HepG2 (cell line): ENCODE data around the gene NEMP2. TPM values are rescaled to one million over a fixed set of nuclear protein-coding genes. Genes with fewer than 3 reads are reported as not detected.

Experiments
- ELF3 ChIP-seq: IDR thresholded peaks from 2 replicates; pipeline ENCODE4 v1.6.1; 2016; ENCODE audit warnings: missing genetic modification reagents, missing compliant biosample characterization
- PCBP1 ChIP-seq: fragments of 200-400 bp; formaldehyde crosslinking; IDR thresholded peaks from 2 replicates; pipeline ENCODE4 v1.6.1; 2017; ENCODE audit warnings: mild to moderate bottlenecking, low read depth, low read length, borderline replicate concordance
- RBM22 ChIP-seq: fragments of 200-400 bp; formaldehyde crosslinking; optimal IDR thresholded peaks from 2 replicates; pipeline ENCODE3; 2017; ENCODE audit warnings: mild to moderate bottlenecking, low read length, moderate library complexity
- RFX5 ChIP-seq: IDR thresholded peaks from 2 replicates; pipeline ENCODE4 v1.6.1; 2011; ENCODE audit warnings: low read depth, low read length, improper control_type of control experiment
- RXRB ChIP-seq: IDR thresholded peaks from 2 replicates; pipeline ENCODE4 v1.6.1; 2016; ENCODE audit warnings: borderline replicate concordance, missing genetic modification reagents, missing compliant biosample characterization
- ZNF121 ChIP-seq: sonication (generic); formaldehyde crosslinking; IDR thresholded peaks from 2 replicates; pipeline ENCODE4 v1.5.0; 2020; ENCODE audit warnings: mild to moderate bottlenecking, missing genetic modification reagents
- polyA plus RNA-seq, 8 experiments: library from polyadenylated mRNA; depleted of rRNA in 3 of 8; stranded (reverse) in 7 of 8; unstranded in 1 of 8; fragments of >200 nt; fragmentation: Illumina TruSeq in 4 of 8; extraction: Trizol in 4 of 8; gene quantifications; 2 replicates each; pipeline versions ENCODE4 v1.2.1 to v1.2.3, GENCODE V29; 2011 to 2016; ENCODE audit warnings: low read depth in 4 of 8, missing spikeins in 1 of 8, mixed read lengths in 1 of 8; ENCODE audit not compliant: insufficient read depth in 1 of 8
- total RNA-seq, 5 experiments: library from RNA; depleted of rRNA; stranded (reverse); fragments of >200 nt; fragmentation: Illumina TruSeq; extraction: Trizol; gene quantifications; 2 replicates each; pipeline ENCODE4 v1.2.3, GENCODE V29; 2016; ENCODE audit warnings: low read depth in 1 of 5
- TF ChIP-seq, protein P1 (sequence below): IDR thresholded peaks from 2 replicates; pipeline ENCODE4 v1.6.1; 2016; ENCODE audit warnings: low read depth
- TF ChIP-seq, protein P2 (sequence below), 2 experiments: fragments of 450-650 bp in 1 of 2; sonication (generic) in 1 of 2; formaldehyde crosslinking; IDR thresholded peaks; 2 replicates each; pipeline versions ENCODE4 v1.5.0 to v1.8.0; 2020 to 2022; ENCODE audit warnings: mild to moderate bottlenecking in 1 of 2, missing genetic modification reagents in 1 of 2
- TF ChIP-seq, protein P3 (sequence below): sonication (generic); formaldehyde crosslinking; IDR thresholded peaks from 2 replicates; pipeline ENCODE4 v1.5.0; 2020; ENCODE audit warnings: mild to moderate bottlenecking, missing genetic modification reagents, borderline replicate concordance
- TF ChIP-seq, protein P4 (sequence below): sonication (generic); formaldehyde crosslinking; IDR thresholded peaks from 2 replicates; pipeline ENCODE4 v1.4.0; 2020; ENCODE audit warnings: missing genetic modification reagents

NEMP2 gene
- total and polyA plus RNA-seq, 2 of the 13 experiments (the other 11 are each of a cell fraction or from before 2014, with no cell fraction given): 2.4 to 9.8 TPM

DNA sequence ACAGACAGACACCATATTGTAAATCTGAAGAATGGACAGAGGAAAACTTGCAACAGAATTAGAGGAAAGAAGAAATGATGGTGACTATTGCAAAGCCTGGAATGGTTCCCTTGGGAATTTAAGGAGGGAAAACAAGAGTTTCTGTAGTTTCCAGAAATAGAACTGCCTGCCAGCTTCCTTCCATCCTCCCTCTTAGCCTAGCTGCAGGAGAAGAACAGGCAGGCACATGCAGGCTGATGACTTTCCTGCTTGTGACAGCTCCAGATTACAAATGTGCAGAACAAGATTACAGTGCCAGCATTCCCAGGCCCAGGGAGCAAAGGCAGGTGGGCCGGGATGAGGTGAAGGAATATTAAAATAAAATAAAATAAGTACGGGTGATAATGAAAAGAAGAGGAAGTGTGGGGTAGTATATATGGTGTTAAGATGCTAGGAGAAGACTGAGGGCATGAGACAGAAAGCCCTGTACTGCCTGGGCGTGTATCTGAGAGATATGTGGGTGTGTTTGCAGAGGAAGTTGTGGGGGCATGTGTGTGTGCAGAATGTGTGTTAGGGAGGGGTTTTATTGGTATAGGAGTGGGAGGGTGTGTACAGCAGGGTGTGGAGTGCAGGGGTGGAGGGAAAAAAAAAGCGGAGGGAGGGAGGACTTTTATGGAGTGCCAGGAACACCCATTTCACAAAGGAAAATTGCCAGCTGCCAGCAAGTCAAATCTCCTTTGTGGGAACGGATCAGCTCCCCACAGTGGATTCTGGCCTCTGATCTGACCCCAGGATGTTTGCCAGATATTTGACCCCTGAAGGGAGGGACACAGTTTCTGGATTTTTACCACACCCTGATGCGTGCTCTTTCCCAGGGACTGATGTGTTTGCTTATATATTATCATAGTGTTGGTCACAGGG lies 43.9 kb upstream of the NEMP2 start (continued):
- TF ChIP-seq RBM22 (no peak), RXRB (no peak), ZNF121 (CRISPR knock-in tag) (no peak), ELF3 (no peak), PCBP1 (no peak), RFX5 (no peak)
- TF ChIP-seq, protein P1, sequence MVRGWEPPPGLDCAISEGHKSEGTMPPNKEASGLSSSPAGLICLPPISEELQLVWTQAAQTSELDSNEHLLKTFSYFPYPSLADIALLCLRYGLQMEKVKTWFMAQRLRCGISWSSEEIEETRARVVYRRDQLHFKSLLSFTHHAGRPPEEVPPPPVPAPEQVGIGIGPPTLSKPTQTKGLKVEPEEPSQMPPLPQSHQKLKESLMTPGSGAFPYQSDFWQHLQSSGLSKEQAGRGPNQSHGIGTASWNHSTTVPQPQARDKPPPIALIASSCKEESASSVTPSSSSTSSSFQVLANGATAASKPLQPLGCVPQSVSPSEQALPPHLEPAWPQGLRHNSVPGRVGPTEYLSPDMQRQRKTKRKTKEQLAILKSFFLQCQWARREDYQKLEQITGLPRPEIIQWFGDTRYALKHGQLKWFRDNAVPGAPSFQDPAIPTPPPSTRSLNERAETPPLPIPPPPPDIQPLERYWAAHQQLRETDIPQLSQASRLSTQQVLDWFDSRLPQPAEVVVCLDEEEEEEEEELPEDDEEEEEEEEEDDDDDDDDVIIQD: peak; percentile 33; the same call in 1 of the 2 replicates
- TF ChIP-seq, protein P2, sequence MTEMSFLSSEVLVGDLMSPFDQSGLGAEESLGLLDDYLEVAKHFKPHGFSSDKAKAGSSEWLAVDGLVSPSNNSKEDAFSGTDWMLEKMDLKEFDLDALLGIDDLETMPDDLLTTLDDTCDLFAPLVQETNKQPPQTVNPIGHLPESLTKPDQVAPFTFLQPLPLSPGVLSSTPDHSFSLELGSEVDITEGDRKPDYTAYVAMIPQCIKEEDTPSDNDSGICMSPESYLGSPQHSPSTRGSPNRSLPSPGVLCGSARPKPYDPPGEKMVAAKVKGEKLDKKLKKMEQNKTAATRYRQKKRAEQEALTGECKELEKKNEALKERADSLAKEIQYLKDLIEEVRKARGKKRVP (CRISPR knock-in tag; IDR thresholded peaks at IDR 0.05): no peak
- TF ChIP-seq, protein P3, sequence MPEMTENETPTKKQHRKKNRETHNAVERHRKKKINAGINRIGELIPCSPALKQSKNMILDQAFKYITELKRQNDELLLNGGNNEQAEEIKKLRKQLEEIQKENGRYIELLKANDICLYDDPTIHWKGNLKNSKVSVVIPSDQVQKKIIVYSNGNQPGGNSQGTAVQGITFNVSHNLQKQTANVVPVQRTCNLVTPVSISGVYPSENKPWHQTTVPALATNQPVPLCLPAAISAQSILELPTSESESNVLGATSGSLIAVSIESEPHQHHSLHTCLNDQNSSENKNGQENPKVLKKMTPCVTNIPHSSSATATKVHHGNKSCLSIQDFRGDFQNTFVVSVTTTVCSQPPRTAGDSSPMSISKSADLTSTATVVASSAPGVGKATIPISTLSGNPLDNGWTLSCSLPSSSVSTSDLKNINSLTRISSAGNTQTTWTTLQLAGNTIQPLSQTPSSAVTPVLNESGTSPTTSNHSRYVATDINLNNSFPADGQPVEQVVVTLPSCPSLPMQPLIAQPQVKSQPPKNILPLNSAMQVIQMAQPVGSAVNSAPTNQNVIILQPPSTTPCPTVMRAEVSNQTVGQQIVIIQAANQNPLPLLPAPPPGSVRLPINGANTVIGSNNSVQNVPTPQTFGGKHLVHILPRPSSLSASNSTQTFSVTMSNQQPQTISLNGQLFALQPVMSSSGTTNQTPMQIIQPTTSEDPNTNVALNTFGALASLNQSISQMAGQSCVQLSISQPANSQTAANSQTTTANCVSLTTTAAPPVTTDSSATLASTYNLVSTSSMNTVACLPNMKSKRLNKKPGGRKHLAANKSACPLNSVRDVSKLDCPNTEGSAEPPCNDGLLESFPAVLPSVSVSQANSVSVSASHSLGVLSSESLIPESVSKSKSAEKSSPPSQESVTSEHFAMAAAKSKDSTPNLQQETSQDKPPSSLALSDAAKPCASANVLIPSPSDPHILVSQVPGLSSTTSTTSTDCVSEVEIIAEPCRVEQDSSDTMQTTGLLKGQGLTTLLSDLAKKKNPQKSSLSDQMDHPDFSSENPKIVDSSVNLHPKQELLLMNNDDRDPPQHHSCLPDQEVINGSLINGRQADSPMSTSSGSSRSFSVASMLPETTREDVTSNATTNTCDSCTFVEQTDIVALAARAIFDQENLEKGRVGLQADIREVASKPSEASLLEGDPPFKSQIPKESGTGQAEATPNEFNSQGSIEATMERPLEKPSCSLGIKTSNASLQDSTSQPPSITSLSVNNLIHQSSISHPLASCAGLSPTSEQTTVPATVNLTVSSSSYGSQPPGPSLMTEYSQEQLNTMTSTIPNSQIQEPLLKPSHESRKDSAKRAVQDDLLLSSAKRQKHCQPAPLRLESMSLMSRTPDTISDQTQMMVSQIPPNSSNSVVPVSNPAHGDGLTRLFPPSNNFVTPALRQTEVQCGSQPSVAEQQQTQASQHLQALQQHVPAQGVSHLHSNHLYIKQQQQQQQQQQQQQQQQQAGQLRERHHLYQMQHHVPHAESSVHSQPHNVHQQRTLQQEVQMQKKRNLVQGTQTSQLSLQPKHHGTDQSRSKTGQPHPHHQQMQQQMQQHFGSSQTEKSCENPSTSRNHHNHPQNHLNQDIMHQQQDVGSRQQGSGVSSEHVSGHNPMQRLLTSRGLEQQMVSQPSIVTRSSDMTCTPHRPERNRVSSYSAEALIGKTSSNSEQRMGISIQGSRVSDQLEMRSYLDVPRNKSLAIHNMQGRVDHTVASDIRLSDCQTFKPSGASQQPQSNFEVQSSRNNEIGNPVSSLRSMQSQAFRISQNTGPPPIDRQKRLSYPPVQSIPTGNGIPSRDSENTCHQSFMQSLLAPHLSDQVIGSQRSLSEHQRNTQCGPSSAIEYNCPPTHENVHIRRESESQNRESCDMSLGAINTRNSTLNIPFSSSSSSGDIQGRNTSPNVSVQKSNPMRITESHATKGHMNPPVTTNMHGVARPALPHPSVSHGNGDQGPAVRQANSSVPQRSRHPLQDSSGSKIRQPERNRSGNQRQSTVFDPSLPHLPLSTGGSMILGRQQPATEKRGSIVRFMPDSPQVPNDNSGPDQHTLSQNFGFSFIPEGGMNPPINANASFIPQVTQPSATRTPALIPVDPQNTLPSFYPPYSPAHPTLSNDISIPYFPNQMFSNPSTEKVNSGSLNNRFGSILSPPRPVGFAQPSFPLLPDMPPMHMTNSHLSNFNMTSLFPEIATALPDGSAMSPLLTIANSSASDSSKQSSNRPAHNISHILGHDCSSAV (CRISPR knock-in tag): no peak
- TF ChIP-seq, protein P4, sequence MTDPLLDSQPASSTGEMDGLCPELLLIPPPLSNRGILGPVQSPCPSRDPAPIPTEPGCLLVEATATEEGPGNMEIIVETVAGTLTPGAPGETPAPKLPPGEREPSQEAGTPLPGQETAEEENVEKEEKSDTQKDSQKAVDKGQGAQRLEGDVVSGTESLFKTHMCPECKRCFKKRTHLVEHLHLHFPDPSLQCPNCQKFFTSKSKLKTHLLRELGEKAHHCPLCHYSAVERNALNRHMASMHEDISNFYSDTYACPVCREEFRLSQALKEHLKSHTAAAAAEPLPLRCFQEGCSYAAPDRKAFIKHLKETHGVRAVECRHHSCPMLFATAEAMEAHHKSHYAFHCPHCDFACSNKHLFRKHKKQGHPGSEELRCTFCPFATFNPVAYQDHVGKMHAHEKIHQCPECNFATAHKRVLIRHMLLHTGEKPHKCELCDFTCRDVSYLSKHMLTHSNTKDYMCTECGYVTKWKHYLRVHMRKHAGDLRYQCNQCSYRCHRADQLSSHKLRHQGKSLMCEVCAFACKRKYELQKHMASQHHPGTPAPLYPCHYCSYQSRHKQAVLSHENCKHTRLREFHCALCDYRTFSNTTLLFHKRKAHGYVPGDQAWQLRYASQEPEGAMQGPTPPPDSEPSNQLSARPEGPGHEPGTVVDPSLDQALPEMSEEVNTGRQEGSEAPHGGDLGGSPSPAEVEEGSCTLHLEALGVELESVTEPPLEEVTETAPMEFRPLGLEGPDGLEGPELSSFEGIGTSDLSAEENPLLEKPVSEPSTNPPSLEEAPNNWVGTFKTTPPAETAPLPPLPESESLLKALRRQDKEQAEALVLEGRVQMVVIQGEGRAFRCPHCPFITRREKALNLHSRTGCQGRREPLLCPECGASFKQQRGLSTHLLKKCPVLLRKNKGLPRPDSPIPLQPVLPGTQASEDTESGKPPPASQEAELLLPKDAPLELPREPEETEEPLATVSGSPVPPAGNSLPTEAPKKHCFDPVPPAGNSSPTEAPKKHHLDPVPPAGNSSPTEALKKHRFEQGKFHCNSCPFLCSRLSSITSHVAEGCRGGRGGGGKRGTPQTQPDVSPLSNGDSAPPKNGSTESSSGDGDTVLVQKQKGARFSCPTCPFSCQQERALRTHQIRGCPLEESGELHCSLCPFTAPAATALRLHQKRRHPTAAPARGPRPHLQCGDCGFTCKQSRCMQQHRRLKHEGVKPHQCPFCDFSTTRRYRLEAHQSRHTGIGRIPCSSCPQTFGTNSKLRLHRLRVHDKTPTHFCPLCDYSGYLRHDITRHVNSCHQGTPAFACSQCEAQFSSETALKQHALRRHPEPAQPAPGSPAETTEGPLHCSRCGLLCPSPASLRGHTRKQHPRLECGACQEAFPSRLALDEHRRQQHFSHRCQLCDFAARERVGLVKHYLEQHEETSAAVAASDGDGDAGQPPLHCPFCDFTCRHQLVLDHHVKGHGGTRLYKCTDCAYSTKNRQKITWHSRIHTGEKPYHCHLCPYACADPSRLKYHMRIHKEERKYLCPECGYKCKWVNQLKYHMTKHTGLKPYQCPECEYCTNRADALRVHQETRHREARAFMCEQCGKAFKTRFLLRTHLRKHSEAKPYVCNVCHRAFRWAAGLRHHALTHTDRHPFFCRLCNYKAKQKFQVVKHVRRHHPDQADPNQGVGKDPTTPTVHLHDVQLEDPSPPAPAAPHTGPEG (CRISPR knock-in tag): no peak
